Measurements from ENCODE around the gene DIAPH2.

The DIAPH2 gene

GRCh38 chrX:96978906-96979305 is 294.3 kb downstream of the DIAPH2 start:
- no peak for DNase-seq (ENCODE audit: low spot score)

- DNase-seq (ENCODE audit: low spot score): no peak
These were observed 295.1 kb downstream of the DIAPH2 start for GRCh38 chrX:96979766-96980165.

GRCh38 chrX:96982161-96982560 is 297.5 kb downstream of the DIAPH2 start:
- DNase-seq (ENCODE audit: low spot score): no peak

- DNase-seq (ENCODE audit: low spot score): no peak
These were observed 299.9 kb downstream of the DIAPH2 start for GRCh38 chrX:96984538-96984937.

GRCh38 chrX:96985046-96985445 is 300.4 kb downstream of the DIAPH2 start:
- no peak for DNase-seq (ENCODE audit: low spot score)

GRCh38 chrX:96987228-96987627 is 302.6 kb downstream of the DIAPH2 start:
- DNase-seq (ENCODE audit: low spot score): no peak

GRCh38 chrX:96989830-96990571 is 305.4 kb downstream of the DIAPH2 start:
- DNase-seq (ENCODE audit: low spot score): no peak

GRCh38 chrX:96994093-96994492 is 309.5 kb downstream of the DIAPH2 start:
- no peak for DNase-seq (ENCODE audit: low spot score)

- no peak for DNase-seq (ENCODE audit: low spot score)
These were observed 312.6 kb downstream of the DIAPH2 start for GRCh38 chrX:96997196-96997595.

GRCh38 chrX:97000682-97001368 is 316.2 kb downstream of the DIAPH2 start:
- DNase-seq (ENCODE audit: low spot score): no peak

- DNase-seq (ENCODE audit: low spot score): no peak
These were observed 321.5 kb downstream of the DIAPH2 start for GRCh38 chrX:97006167-97006566.

- DNase-seq (ENCODE audit: low spot score): no peak
These were observed 324.7 kb downstream of the DIAPH2 start for GRCh38 chrX:97009391-97009790.

- no peak for DNase-seq (ENCODE audit: low spot score)
These were observed 326.9 kb downstream of the DIAPH2 start for GRCh38 chrX:97011540-97011939.

- no peak for DNase-seq (ENCODE audit: low spot score)
These were observed 331.5 kb downstream of the DIAPH2 start for GRCh38 chrX:97016106-97016505.

- DNase-seq (ENCODE audit: low spot score): no peak
These were observed 337.0 kb downstream of the DIAPH2 start for GRCh38 chrX:97021680-97022079.

- no peak for DNase-seq (ENCODE audit: low spot score)
These were observed 341.8 kb downstream of the DIAPH2 start for GRCh38 chrX:97026406-97026805.

GRCh38 chrX:97027384-97027922 is 342.8 kb downstream of the DIAPH2 start:
- no peak for DNase-seq (ENCODE audit: low spot score)

GRCh38 chrX:97030463-97030862 is 345.8 kb downstream of the DIAPH2 start:
- DNase-seq (ENCODE audit: low spot score): no peak

GRCh38 chrX:97030947-97031346 is 346.3 kb downstream of the DIAPH2 start:
- no peak for DNase-seq (ENCODE audit: low spot score)

- DNase-seq (ENCODE audit: low spot score): no peak
These were observed 354.9 kb downstream of the DIAPH2 start for GRCh38 chrX:97039363-97040029.

- DNase-seq (ENCODE audit: low spot score): no peak
These were observed 360.8 kb downstream of the DIAPH2 start for GRCh38 chrX:97045470-97045869.

- DNase-seq (ENCODE audit: low spot score): no peak
These were observed 362.2 kb downstream of the DIAPH2 start for GRCh38 chrX:97046867-97047266.

GRCh38 chrX:97050392-97050791 is 365.8 kb downstream of the DIAPH2 start:
- DNase-seq (ENCODE audit: low spot score): no peak
